NCI-H345 treated with DMSO at 0.1 percent for 48 hours (cell line): ENCODE data around the gene LHPP.

Experiments
- DNase-seq: peaks from one replicate; lab custom pipeline; 2025; ENCODE audit not compliant: unreplicated experiment; lab: John Stamatoyannopoulos, UW

The LHPP gene

DNA sequence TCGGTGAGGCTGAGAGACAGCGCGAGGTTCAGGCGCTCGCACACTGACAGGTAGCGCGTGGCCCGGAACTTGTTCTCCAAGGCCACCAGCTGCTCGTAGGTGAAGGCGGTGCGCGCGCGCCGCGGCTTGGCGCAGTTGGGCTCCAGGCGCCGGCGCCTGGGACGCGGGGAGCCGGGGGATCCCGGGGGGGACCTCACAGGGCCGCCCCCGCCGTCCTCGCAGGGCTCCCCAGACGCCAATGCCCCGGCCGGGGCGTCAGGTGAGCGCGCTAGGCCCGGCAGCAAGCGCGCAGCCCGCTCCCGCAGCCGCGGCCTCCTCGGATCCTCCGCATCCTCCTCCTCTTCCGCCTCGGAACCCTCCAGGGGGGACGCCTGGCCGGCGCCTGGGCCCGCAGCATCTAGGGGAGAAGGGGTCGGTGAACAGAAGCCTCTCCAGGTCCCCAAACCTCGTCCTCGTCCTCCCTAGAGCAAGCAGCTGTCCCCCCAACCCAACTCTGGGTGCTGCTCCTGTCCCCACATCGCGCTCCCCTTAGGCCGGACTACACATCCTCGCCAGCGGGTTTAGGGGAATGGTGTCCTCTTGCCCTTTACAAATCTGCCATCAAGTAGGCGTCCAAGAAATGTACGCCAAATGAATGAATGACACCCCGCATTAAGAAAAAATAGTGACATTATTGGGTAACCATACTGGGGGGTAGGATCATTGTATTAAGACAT is 13.7 kb upstream of the LHPP start:
- no peak for DNase-seq

DNA sequence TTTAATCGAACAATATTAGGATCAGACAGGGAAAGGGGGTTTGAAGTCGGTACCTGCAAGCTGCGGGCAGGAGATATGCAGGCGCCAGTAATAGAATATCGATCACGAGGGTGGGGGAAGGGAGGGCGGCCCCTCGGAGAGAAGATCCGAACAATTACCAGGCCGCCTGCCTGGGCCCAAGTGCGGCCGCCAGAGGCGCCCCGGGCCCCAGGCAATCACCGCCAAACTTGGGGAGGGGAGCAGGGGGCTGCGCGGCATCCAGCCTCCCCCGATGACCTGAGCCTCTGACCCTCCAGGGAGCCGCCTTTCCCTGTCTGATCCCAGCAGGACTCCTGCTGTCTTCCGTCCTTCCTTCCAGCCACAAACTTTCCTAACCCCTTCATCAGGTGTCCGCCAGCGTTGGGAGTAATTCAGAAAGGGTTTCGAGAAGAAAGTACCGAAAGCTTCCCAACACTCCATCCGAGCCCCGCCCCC is 12.9 kb upstream of the LHPP start:
- DNase-seq: no peak

DNA sequence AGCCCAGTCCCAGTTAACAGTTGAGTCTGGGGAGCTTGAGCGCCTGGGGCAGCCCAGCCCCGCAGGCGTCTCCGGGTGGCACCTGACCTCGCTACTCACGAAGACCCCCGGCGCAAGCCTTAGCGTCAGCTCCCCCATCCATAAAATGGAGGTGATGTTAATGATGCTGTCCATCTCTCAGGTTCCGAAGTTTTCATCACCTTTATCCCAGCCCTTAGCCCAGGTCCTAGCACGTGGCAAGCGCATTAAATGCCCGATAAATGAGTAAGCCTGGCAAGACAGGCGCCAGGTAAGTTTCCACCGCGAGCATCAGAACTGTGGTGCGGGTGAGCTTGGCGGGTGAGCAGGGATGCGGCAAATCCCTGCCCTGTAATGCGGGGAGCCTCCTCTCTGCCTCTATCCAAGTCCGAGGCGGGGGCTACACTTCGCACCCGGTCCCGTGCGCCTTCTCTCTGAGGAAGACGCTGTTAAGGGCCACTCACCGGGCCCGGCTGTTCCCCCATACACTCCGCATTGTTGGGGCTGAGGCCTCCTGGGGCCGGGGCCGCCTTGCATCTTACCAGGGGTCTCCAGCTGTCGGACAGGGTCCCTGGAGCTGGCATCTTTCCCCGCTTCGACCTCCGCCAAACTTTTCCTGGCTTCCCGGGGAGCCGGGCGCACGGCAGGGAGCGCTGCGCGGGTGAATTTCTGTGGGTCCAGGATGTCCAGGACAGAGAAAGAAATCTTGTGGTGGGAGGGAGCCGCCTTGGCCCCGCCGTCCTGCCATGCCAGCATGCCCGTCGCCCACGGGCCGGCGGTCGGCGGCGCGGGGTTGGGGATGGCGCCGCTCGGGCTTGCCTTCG is 12.2 kb upstream of the LHPP start:
- peak; percentile 14 for DNase-seq

DNA sequence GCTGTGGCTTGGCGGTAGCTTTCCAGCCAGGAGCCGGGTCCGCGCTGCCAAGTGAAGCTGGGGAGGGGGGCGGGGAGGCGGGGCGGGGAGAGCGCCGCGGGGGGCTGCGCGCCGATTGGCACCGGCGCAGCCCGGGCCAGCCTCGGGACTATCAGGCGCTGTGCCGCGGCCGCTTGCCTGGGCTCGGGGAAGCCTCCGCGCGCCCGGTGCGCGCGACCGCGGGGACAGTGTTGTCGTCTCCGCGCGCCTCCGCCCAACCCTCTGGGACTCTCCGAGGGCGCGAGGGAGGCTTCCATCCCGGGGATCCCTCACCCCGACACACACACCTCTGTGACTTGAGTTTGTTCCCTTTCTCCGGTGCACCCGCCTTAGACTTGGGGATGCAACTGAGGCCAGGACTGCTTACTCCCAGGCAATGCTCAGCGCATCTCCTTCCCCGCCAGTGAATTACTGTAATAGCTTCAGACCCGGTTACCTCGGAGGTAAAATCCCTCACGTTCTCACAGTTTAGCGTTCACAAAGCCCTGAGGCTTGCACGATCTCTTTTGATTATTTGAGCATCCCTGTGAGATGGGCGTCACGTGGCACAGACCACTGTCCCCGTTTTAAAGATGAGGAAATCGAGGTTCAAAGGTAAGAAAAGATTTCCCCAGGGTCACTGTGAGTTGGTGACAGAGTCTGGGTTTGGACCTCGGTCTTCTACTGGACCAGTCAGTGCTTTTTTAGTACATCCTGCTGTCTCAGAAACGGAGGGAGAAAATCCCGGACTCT is 11.4 kb upstream of the LHPP start, which contains the start of gene NKX1-2:
NKX1-2 (minus strand) TSS at position 24 of the 771 bp plus-strand sequence. CDS start 92 bp downstream, outside the sequence.
- DNase-seq: no peak

DNA sequence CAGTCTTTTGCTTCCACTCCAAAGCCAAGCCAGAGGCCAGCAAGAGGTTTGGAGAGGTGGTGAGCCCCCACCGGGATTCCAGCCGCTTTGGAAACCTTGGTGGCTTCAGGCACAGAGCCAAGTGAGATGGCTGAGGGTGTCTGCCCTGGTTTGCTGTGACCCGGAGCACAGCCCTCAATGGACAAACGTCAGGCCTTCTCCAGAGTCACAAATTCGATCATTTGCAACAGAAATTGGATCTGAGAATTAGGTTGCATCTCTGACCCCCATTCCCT is 10.9 kb upstream of the LHPP start:
- DNase-seq: no peak

DNA sequence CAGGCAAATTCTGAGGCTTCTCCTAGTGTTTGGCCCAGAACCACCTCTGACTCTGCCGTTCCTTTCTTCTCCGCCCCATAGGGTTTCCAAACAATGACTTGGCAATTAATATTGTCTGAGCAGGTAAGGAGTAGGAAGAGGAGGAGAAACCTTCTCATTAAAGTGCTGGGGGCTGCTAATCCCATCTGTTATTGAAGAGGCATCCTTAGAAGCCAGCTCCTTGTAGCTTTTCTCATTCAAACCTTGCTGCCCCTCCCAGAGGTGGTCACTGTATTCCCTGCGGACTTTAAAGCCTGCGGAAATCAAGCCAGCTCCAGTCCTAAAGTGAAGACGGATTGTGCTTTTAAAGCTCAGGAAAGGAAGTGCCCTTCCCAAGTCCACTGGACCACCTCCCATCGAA is 10.3 kb upstream of the LHPP start:
- DNase-seq: no peak

DNA sequence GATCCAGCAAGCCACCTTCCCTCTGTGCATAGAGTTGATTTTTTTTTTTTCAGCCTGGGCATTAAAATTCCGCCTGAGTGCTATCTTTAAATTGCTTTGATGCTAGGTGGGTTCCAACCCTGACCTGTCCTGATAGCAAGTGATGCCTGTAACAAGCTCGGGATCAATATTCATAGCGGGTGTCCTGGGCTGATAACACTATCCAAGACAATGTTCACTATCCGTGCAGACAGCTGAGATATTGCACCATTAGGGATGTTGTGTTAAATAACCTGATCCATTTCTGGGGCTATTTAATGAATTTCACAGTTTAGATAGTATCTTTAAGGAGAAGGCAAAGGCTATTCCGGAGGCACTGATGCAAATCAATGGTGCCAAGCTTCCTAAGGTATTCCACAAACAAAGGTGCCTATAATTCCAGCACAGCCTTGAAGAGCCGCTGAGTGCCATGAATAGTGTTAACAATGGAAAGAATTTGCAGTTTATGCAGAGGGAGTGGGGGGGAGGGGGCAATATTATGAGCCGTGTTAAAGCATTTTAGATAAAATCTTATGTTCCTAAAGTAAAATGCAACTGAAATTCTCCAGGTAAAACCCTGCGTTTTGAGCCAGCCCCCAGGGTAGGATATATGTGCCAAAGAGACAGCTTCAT is 7.5 kb upstream of the LHPP start:
- DNase-seq: no peak

DNA sequence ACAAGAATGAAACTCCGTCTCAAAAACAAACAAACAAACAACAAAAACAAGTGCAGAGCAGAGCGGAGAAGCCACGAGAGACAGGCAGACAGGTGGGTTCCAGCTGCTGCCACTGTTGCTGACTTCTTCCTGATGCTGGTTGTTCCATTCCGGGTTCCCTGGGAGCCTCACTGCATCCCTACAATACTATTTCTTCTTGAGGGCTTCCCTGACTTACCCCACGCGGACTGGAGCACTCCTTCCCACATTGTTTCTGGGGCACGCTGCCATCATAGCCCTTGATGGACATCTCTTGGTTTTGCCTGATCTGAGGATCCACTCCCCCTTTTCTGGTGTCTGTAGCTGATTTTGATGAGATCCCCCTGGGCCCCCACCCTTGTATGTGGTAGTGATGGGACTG is 6.2 kb upstream of the LHPP start:
- no peak for DNase-seq

DNA sequence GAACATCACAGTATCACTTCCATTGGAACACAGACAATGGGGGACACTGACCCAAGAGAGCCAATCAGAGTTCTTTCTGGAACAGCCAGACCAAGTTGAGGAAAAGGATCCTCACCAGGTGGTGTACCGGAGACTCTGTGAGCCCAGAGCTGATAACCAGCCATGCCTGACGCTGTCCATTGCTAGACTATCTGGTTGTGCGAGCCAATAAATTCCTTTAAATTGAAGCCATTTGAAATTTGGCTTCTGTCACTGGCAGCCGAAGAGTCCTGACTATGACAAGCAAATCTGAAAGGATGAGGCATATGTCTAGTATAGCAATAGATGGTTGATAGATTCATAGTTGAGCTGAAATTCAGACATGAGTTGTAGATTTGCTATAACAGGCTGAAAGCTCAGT is 3.1 kb upstream of the LHPP start:
- DNase-seq: no peak

DNA sequence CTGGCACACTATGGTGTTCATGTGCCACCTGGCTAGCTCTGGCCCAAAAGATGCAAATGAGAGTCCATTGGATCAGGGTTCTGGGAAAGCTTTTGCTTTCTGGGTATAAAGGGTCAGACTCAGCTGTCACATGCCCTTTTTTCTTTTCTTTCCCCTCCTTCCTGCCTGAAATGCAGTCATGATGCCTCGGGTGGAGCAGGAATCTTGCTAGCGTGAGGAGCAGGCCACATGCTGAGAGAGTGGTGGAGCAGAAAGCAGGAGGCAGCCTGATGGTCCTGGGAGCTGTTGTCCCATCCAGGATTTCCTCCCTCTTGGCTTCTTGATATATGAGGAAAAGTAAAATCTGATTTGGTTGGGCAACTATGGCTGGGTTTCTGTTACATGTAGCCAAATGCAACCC is 2.7 kb upstream of the LHPP start:
- DNase-seq: no peak

DNA sequence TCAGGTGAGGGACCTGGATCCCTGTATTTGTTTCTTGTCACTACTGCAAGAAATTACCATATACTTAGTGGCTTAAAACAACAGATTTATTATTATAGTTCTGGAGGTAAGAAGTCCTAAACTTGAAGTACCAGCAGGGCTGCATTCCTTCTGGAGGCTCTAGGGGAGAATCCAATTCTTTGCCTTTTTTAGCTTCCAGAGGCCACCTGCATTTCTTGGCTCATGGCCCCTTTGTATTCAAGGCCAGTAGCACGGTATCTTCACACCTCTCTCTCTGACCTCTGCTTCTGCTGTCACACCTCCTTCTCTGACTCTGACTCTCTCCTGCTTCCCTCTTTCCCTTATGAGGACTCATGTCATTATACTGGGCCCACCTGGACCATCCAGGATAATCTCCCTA is 2.2 kb upstream of the LHPP start:
- no peak for DNase-seq

DNA sequence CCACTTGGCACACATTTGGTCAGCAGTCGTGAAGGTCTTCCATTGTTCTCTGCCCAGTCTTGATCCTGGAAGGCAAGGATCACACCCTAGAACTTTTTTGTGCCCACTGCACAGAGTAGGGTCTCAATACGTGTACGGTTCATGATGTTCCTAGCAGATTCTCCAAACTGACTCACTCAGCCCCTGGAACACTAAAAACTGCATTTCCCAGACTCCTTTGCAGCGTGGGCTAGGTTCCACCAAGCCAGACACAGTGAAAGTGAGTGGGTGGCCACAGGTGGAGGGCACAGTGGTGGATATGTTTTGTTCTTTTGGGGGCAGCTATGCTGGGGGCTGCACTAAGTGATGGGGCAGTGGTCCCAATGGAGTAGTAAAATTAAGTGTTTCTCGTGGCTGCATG is 1.5 kb upstream of the LHPP start:
- DNase-seq: no peak

DNA sequence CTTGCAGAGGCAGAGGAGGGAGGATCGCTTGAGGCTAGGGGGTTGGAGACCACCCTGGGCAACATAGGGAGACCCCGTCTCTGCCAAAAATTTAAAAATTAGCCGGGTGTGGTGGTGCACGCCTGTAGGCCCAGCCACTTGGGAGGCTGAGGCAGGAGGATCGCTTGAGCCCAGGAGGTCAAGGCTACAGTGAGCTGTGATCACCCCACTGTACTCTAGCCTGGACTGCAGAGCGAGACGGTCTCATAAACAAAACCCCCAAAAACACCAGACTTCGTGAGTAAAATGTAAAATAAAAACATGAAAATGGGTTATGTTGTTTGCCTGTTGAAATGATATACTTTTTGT is 699 bp downstream of the LHPP start:
- DNase-seq: no peak

DNA sequence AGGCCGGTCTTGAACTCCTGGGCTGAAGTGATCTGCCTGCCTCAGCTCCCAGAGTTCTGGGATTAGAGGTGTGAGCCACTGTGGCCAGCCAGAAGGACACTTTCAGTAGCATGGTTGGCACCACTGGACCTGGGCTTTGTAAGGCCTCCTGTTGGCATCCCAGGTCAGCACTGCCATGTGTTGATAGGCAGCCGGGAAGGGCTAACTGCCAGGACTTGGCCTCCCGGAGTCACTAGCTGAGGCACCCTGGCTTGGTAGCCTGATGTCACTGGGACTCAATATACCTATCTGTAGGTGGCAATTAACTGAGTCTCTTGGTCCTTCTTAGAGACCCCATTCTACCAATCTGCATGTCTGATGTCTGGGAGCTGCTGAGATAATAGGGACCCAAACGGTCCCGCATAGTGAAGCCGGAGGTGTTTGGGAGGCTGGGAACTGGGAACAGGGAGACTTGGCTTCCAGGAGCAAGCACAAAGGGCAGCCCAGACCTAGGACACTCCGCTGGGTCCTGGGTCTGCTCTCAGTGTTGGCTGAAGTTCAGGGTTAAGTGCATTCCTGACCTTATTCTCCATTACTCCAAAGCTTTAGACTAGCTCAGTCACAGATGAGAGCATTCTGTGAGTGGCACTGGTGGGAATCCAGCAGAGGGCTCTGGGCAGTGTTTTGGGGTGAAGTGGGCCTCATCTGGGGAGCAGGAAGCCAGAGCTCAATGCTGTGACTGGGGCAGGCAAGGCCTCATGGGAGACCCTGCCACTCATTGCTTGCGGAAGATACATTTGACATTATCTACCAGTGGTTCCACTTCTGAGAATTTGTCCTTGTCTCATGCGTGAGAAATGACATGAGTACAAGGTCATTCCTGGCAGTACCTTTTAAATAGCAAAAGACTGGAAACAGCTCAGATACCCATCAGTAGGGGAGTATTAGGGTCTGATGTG is 2.7 kb downstream of the LHPP start:
- no peak for DNase-seq

DNA sequence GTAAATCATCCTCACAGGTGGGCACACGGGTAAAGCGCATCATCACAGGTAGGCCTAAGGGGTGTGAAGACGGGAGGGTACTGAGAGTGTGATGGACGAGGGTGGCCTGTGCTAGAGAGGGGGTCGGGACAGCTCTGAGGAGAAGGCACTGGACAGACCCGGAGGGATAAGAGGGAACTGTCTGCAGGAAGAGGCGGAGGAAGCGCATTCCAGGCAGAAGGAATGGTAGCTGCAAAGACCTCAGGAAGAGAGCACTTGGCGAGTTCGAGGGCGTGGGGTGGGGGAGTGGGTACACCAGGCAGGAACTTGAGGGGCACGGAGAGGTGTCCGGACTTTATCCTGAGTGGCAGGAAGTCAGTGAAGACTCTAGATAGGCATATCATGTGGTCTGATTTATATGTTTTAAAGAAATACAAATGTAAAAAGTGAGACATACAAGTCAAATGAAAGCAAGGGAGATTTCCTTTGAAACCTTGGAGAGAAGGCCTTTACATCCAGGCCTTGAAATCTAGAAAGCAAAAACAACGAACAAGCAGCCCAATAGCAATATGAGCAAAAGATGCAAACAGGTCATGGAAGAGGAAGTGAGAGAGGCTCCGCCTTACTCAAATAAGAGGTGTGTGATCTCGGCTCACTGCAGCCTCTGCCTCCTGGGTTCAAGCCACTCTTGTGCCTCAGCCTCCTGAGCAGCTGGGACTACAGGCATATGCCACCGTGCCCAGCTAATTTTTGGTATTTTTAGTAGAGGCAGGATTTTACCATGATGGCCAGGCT is 3.6 kb downstream of the LHPP start:
- no peak for DNase-seq

DNA sequence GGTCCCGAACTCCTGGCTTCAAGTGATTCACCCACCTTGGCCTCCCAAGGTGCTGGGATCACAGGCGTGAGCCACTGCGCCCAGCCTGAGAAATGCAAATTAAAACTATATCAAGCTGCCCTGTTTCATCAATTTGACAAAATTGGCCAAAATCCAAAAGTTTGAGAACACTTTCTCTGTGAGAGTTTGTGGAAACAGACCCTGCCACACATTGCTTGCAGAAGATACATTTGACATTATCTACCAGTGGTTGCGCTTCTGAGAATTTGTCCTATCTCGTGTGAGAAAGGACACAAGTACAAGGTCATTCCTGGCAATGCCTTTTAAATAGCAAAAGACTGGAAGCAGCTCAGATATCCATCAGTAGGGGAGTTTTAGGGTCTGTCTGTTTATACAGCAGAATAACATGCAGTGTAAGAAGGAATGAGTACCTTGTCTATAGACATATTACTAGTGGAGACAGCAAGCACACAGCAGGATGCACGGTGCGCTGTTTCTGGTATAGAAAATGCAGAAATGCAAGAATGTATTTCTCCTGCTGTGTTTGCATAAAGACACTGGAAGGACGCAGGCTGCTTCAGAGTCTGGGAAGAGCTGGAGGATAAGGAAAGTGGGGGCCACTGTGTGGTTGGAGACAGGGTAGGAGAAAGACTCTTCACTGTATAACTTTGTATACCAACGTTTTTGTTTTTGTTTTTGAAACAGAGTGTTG is 4.3 kb downstream of the LHPP start:
- no peak for DNase-seq

DNA sequence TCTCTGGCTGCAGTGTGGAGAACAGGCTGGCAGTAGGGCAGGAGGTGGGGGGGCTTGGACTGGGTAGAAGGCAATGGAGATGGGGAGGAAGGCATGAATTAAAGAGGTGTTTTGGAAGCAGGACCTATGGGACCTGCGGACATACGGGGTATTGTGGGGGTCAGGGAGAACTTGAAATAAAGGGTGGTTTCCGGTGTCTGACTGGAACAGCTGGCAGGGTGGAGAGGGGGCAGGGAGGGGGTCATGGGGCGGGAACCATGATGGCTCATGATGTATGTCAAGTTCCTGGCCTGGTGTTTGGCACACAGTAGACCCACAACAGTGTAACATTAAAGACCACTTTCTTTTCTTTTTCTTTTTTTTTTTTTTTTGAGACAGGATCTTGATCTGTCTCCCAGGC is 5.5 kb downstream of the LHPP start:
- DNase-seq: no peak

DNA sequence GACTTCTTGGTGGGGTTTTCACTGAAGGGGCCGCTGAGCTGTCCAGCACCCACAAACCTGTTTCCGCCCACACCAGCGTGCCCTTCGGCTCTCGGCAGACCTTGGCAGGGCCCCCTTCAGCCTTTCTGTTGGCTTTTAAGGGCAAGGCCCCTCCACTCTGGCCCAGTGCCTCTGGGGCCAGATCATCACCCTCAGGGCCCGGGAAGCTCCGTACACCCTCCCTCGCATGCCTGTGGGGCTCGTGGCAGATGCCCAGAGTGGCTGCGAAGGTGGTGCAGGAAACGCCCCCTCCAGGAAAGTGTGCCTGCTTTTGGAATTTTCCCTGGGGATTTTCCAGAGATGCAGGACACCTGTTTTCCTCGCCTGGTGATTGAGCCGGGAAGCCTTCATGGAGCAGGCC is 7.0 kb downstream of the LHPP start:
- DNase-seq: no peak

DNA sequence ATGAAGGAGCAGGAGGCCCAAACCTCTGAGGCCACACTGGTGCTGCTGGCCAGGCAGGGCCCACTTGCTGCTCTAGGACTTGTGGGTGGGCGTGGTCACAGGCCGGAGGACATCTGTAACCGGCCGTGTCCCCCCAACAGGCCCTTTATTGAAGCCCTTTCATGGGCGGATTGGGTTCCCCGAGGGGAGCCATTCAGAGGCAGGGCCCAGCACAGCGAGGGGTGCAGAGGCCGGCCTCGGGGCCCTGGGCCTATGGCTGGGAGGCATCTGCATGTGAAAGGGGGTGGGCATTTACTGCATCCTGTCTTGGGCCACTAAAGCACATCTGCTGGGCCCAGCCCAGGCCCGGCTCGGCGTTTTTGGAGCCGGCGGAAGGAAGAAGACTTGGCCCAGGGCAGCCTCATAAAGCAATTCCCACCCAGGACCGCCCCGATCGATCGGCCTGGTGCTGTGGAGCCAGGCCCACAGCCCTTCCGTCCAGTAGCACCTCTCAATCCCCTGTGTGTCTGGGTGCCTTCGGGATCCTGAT is 8.4 kb downstream of the LHPP start:
- DNase-seq: no peak
